Measurements from ENCODE around the gene SUSD1. TPM values are rescaled to one million over a fixed set of nuclear protein-coding genes. Genes with fewer than 3 reads are reported as not detected.

SUSD1 gene
- total RNA-seq, 1 experiment from 2014 or later: 8.1 TPM

- H3K4me1 Mint-ChIP-seq: peaks cover 6 to 13% of the 10 kb centered on the region in 2 experiments
- Histone ChIP-seq H3K27ac (ENCODE audit: insufficient read length, low read depth, low read length) (no peak overlapping the region), H2AK5ac (ENCODE audit: insufficient read length, low read length) (no peak overlapping the region), H3K27me3 (ENCODE audit: insufficient read depth, low read length) (no peaks in the 10 kb centered on the region), H3K23me2 (ENCODE audit: insufficient read length, low read depth, low read length, poor library complexity, severe bottlenecking) (no peaks in the 10 kb centered on the region), H3K79me1 (ENCODE audit: insufficient read depth, low read depth, low read length, poor library complexity, severe bottlenecking) (no peaks in the 10 kb centered on the region), H3K4me2 (ENCODE audit: insufficient read depth, insufficient read length, low read length) (no peak overlapping the region), H2BK12ac (ENCODE audit: insufficient read length, low read depth, low read length) (no peak overlapping the region), H3K4me1 (ENCODE audit: insufficient read depth, low read length) (no peaks in the 10 kb centered on the region), H4K8ac (replicated peaks; ENCODE audit: insufficient read length, low read depth, low read length) (no peak overlapping the region), H3K9me3 (ENCODE audit: control insufficient read depth, low read depth, low read length) (no peaks in the 10 kb centered on the region), H3K14ac (ENCODE audit: insufficient read depth, low read length) (no peak overlapping the region), H2BK20ac (ENCODE audit: low read depth, low read length, poor library complexity, severe bottlenecking) (no peak overlapping the region), H2BK5ac (ENCODE audit: insufficient read length, low read length) (no peak overlapping the region), H2BK120ac (ENCODE audit: low read depth, low read length, poor library complexity, severe bottlenecking) (no peak overlapping the region), H3K79me2 (ENCODE audit: insufficient read depth, low read length) (no peaks in the 10 kb centered on the region), H2BK15ac (ENCODE audit: low read depth, low read length) (no peak overlapping the region), H2AFZ (ENCODE audit: low read length) (no peak overlapping the region), H3K18ac (ENCODE audit: insufficient read length, low read depth, low read length) (no peak overlapping the region), H3K23ac (ENCODE audit: insufficient read length, low read depth, low read length) (no peak overlapping the region), H3K56ac (ENCODE audit: insufficient read length, low read depth, low read length) (no peak overlapping the region), H4K91ac (ENCODE audit: insufficient read length, low read depth, low read length) (no peak overlapping the region), H4K20me1 (ENCODE audit: control insufficient read depth, insufficient read depth, insufficient read length) (no peaks in the 10 kb centered on the region), H3T11ph (ENCODE audit: low read length) (no peak overlapping the region), H3K4ac (ENCODE audit: low read depth, low read length) (no peak overlapping the region), H3K9ac (ENCODE audit: extremely low read depth, insufficient read length, low read length) (no peak overlapping the region), H4K5ac (ENCODE audit: insufficient read length, low read depth, low read length) (no peak overlapping the region)
- no peaks in the 10 kb centered on the region for H3K36me3 Mint-ChIP-seq (ENCODE audit: insufficient read depth in 1 of 3, low read depth in 3 of 3)
- no peaks in the 10 kb centered on the region for H3K9me3 Mint-ChIP-seq
- H3K4me3 Mint-ChIP-seq: no peak overlapping the region
- H3K27me3 Mint-ChIP-seq (ENCODE audit: low read depth): no peaks in the 10 kb centered on the region
- TF ChIP-seq CTCF (conservative IDR thresholded peaks at IDR 0.05): no peak
- no peak for DNase-seq
- H3K27ac Mint-ChIP-seq: no peak overlapping the region
Measured at GRCh38 chr9:112010537-112010936, 164.6 kb downstream of the SUSD1 start.
